KMS-11 (cell line): ENCODE data around the gene ABAT.

Experiments used
- H2AFZ ChIP-seq: fragments of 200-600 bp; sonication (generic); 2 replicates; pipeline ENCODE4 v1.6.1; 2016; ENCODE audit warnings: antibody characterized with exemption, mixed run types, low read depth
- H3K27ac ChIP-seq: fragments of 200-600 bp; sonication (generic); 2 replicates; pipeline ENCODE4 v1.6.1; 2016; ENCODE audit warnings: mild to moderate bottlenecking, mixed run types
- H3K27me3 ChIP-seq: fragments of 200-600 bp; sonication (generic); 2 replicates; pipeline ENCODE4 v1.6.1; 2017; ENCODE audit warnings: mild to moderate bottlenecking, low read depth, mixed run types, moderate library complexity; ENCODE audit not compliant: insufficient read depth
- H3K36me3 ChIP-seq: fragments of 200-600 bp; sonication (generic); 2 replicates; pipeline ENCODE4 v1.6.1; 2017; ENCODE audit warnings: mild to moderate bottlenecking, mixed run types; ENCODE audit not compliant: insufficient read depth
- H3K4me1 ChIP-seq: fragments of 200-600 bp; sonication (generic); 2 replicates; pipeline ENCODE4 v1.6.1; 2016; ENCODE audit warnings: mild to moderate bottlenecking, low read depth, mixed run types; ENCODE audit not compliant: poor library complexity, severe bottlenecking
- H3K4me2 ChIP-seq: fragments of 200-600 bp; sonication (generic); 2 replicates; pipeline ENCODE4 v1.7.0; 2016; ENCODE audit warnings: mild to moderate bottlenecking, mixed run types
- H3K4me3 ChIP-seq: fragments of 200-600 bp; sonication (generic); IDR thresholded peaks from 2 replicates; pipeline ENCODE4 v1.6.1; 2017; ENCODE audit warnings: low read depth, low read length, mixed read lengths; ENCODE audit not compliant: insufficient read depth
- H3K79me2 ChIP-seq: fragments of 200-600 bp; sonication (generic); 2 replicates; pipeline ENCODE4 v1.6.1; 2016; ENCODE audit warnings: low read depth, mixed run types; ENCODE audit not compliant: insufficient read depth
- H3K9ac ChIP-seq: fragments of 200-600 bp; sonication (generic); 2 replicates; pipeline ENCODE4 v1.6.1; 2016; ENCODE audit warnings: mild to moderate bottlenecking, mixed run types
- H4K20me1 ChIP-seq: fragments of 200-600 bp; sonication (generic); 2 replicates; pipeline ENCODE4 v1.6.1; 2016; ENCODE audit warnings: mild to moderate bottlenecking, mixed run types; ENCODE audit not compliant: insufficient read depth
- TF ChIP-seq, protein P1 (sequence below): fragments of 200-600 bp; sonication (generic); conservative IDR thresholded peaks from 2 replicates; pipeline ENCODE4 v1.6.1; 2017; ENCODE audit warnings: low read depth, mild to moderate bottlenecking, antibody characterized with exemption, low read length, moderate library complexity, mixed read lengths

ABAT gene

GRCh38 chr16:8730335-8730915 lies 56.0 kb downstream of the ABAT start:
- Histone ChIP-seq H3K4me1 (no peaks in the 10 kb centered on the region), H3K4me3 (no peak overlapping the region), H3K9ac (no peak overlapping the region), H3K27ac (no peak overlapping the region), H3K27me3 (no peaks in the 10 kb centered on the region), H3K4me2 (no peak overlapping the region), H2AFZ (no peak overlapping the region), H4K20me1 (no peaks in the 10 kb centered on the region), H3K79me2 (no peaks in the 10 kb centered on the region), H3K36me3 (no peaks in the 10 kb centered on the region)
- TF ChIP-seq, protein P1, sequence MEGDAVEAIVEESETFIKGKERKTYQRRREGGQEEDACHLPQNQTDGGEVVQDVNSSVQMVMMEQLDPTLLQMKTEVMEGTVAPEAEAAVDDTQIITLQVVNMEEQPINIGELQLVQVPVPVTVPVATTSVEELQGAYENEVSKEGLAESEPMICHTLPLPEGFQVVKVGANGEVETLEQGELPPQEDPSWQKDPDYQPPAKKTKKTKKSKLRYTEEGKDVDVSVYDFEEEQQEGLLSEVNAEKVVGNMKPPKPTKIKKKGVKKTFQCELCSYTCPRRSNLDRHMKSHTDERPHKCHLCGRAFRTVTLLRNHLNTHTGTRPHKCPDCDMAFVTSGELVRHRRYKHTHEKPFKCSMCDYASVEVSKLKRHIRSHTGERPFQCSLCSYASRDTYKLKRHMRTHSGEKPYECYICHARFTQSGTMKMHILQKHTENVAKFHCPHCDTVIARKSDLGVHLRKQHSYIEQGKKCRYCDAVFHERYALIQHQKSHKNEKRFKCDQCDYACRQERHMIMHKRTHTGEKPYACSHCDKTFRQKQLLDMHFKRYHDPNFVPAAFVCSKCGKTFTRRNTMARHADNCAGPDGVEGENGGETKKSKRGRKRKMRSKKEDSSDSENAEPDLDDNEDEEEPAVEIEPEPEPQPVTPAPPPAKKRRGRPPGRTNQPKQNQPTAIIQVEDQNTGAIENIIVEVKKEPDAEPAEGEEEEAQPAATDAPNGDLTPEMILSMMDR: no peak

- Histone ChIP-seq H3K36me3 (no peaks in the 10 kb centered on the region), H2AFZ (no peak overlapping the region), H3K27ac (no peak overlapping the region), H3K9ac (no peak overlapping the region), H4K20me1 (no peaks in the 10 kb centered on the region), H3K4me2 (no peak overlapping the region), H3K4me1 (no peaks in the 10 kb centered on the region), H3K27me3 (no peaks in the 10 kb centered on the region), H3K79me2 (no peaks in the 10 kb centered on the region), H3K4me3 (no peak overlapping the region)
- TF ChIP-seq, protein P1: no peak
These were observed 59.6 kb downstream of the ABAT start for GRCh38 chr16:8733849-8734540.

DNA sequence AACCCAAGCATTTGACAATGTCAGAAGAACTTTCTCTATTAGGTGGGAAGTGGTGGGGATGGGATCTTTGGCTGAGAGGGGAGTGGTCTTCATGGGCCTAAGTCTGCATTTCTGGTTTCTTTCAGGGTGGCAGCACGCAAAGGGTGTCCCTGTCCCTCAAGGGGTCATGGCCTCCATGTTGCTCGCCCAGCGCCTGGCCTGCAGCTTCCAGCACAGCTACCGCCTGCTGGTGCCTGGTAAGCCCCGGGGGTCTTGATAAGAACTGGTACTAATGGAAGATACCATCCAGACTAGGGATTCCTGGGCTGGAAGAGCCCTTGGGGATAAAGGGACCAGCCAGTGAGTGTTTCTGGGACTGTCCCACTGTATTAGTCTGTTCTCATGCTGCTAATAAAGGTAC lies 61.2 kb downstream of the ABAT start:
- H3K27ac ChIP-seq: no peak overlapping the region
- no peak overlapping the region for H3K9ac ChIP-seq
- H3K4me2 ChIP-seq: no peak overlapping the region
- no peaks in the 10 kb centered on the region for H3K79me2 ChIP-seq
- H2AFZ ChIP-seq: no peak overlapping the region
- H3K4me3 ChIP-seq: no peak overlapping the region
- no peaks in the 10 kb centered on the region for H3K36me3 ChIP-seq
- H3K4me1 ChIP-seq: no peaks in the 10 kb centered on the region
- H3K27me3 ChIP-seq: no peaks in the 10 kb centered on the region
- TF ChIP-seq, protein P1: no peak
- no peaks in the 10 kb centered on the region for H4K20me1 ChIP-seq

DNA sequence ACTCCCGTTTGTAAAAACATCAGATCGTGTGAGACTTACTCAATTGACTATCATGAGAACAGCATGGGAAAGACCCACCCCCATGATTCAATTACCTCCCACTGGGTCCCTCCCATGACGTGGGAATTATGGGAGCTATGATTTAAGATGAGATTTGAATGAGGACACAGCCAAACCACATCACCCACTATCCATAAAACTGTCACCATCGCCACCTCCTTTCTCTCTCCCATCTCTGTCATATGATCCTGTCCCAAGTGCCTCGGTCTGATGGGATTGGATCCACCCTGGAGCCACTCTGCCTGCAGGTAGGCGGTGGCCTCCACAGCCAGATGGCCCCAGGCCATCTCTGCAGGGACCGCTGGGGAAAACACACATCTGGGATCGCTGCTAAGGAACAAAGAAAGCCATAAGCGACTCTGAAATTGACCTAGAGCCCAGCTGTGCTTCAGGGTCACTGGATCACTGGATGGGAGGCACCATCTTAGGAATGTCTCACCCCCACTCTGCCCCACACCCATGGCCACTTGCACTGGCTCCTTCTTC lies 61.8 kb downstream of the ABAT start:
- no peak overlapping the region for H3K4me3 ChIP-seq
- H3K36me3 ChIP-seq: no peaks in the 10 kb centered on the region
- no peak overlapping the region for H2AFZ ChIP-seq
- no peak overlapping the region for H3K9ac ChIP-seq
- no peaks in the 10 kb centered on the region for H3K27me3 ChIP-seq
- H4K20me1 ChIP-seq: no peaks in the 10 kb centered on the region
- no peaks in the 10 kb centered on the region for H3K79me2 ChIP-seq
- TF ChIP-seq, protein P1: no peak
- H3K4me1 ChIP-seq: no peaks in the 10 kb centered on the region
- no peak overlapping the region for H3K4me2 ChIP-seq
- no peak overlapping the region for H3K27ac ChIP-seq
